GM21737 (cell line): ENCODE measurements around the gene TAB2.
A peak's percentile ranks its signal among the peaks of the same experiment; 100 is the strongest.
"Not testable (repeated sequence)": the region's sequence is repeated elsewhere in the genome, so short reads cannot be mapped to it uniquely, and the experiment has no call there.

Experiments
- ATAC-seq: cut with Tn5 transposase; IDR thresholded peaks from one replicate; pipeline ENCODE4 v1.9.1; 2021; ENCODE audit warnings: mild to moderate bottlenecking, moderate library complexity; ENCODE audit not compliant: unreplicated experiment

Gene TAB2

GRCh38 chr6:149332602-149333265 is 15.2 kb downstream of the TAB2 start:
- no peak for ATAC-seq

- ATAC-seq: no peak
Observed at GRCh38 chr6:149333266-149333620, 15.7 kb downstream of the TAB2 start.

GRCh38 chr6:149334201-149334600 is 16.7 kb downstream of the TAB2 start:
- ATAC-seq: no peak

GRCh38 chr6:149334682-149335160 is 17.2 kb downstream of the TAB2 start:
- peak; percentile 43 for ATAC-seq

GRCh38 chr6:149335924-149336608 is 18.6 kb downstream of the TAB2 start:
- ATAC-seq: no peak

- no peak for ATAC-seq
Observed at GRCh38 chr6:149336609-149336928, 19.1 kb downstream of the TAB2 start.

- no peak for ATAC-seq
Observed at GRCh38 chr6:149337320-149337719, 19.8 kb downstream of the TAB2 start.

- ATAC-seq: no peak
Observed at GRCh38 chr6:149340200-149340599, 22.7 kb downstream of the TAB2 start.

- peak; percentile 70 for ATAC-seq
Observed at GRCh38 chr6:149342525-149342924, 25.0 kb downstream of the TAB2 start.

GRCh38 chr6:149343501-149343900 is 26.0 kb downstream of the TAB2 start:
- no peak for ATAC-seq

- ATAC-seq: no peak
Observed at GRCh38 chr6:149346078-149346477, 28.6 kb downstream of the TAB2 start.

- ATAC-seq: no peak
Observed at GRCh38 chr6:149347067-149347466, 29.6 kb downstream of the TAB2 start.

- not testable (repeated sequence) for ATAC-seq
Observed at GRCh38 chr6:149349279-149349678, 31.8 kb downstream of the TAB2 start.

GRCh38 chr6:149354009-149354408 is 36.5 kb downstream of the TAB2 start:
- no peak for ATAC-seq

- no peak for ATAC-seq
Observed at GRCh38 chr6:149356081-149356750, 38.7 kb downstream of the TAB2 start.

GRCh38 chr6:149357726-149358538 is 40.4 kb downstream of the TAB2 start:
- no peak for ATAC-seq

GRCh38 chr6:149359440-149359839 is 41.9 kb downstream of the TAB2 start:
- no peak for ATAC-seq

- ATAC-seq: no peak
Observed at GRCh38 chr6:149360536-149360935, 43.0 kb downstream of the TAB2 start.

- ATAC-seq: no peak
Observed at GRCh38 chr6:149362289-149362688, 44.8 kb downstream of the TAB2 start.

- no peak for ATAC-seq
Observed at GRCh38 chr6:149363154-149363553, 45.6 kb downstream of the TAB2 start.

GRCh38 chr6:149364557-149364956 is 47.0 kb downstream of the TAB2 start:
- no peak for ATAC-seq
